HepG2 (cell line): ENCODE measurements around the gene YBX2. TPM values are rescaled to one million over a fixed set of nuclear protein-coding genes. Genes with fewer than 3 reads are reported as not detected.

Experiments used
- ESRRA ChIP-seq: sonication (generic); formaldehyde crosslinking; IDR thresholded peaks from 2 replicates; pipeline ENCODE4 v1.5.1; 2020; ENCODE audit warnings: mild to moderate bottlenecking, low read depth, missing genetic modification reagents
- GLI4 ChIP-seq: sonication (generic); formaldehyde crosslinking; IDR thresholded peaks from 2 replicates; pipeline ENCODE4 v1.5.1; 2020; ENCODE audit warnings: missing genetic modification reagents, mild to moderate bottlenecking, moderate library complexity, borderline replicate concordance
- HOXA5 ChIP-seq: sonication (generic); formaldehyde crosslinking; IDR thresholded peaks from 2 replicates; pipeline ENCODE4 v1.4.0; 2020; ENCODE audit warnings: missing genetic modification reagents
- HOXA9 ChIP-seq: sonication (generic); formaldehyde crosslinking; IDR thresholded peaks from 2 replicates; pipeline ENCODE4 v1.8.1; 2022; ENCODE audit warnings: missing genetic modification reagents, mild to moderate bottlenecking, moderate library complexity, borderline replicate concordance
- JDP2 ChIP-seq: sonication (generic); formaldehyde crosslinking; IDR thresholded peaks from 2 replicates; pipeline ENCODE4 v1.8.1; 2022; ENCODE audit warnings: missing genetic modification reagents, borderline replicate concordance
- MEF2D ChIP-seq: sonication (generic); formaldehyde crosslinking; IDR thresholded peaks from 2 replicates; pipeline ENCODE4 v1.5.1; 2020; ENCODE audit warnings: mild to moderate bottlenecking, missing genetic modification reagents
- SAFB2 ChIP-seq: sonication (generic); formaldehyde crosslinking; IDR thresholded peaks from 2 replicates; pipeline ENCODE4 v1.5.1; 2020; ENCODE audit warnings: missing genetic modification reagents, low read depth, mild to moderate bottlenecking, borderline replicate concordance
- ZBTB3 ChIP-seq: sonication (generic); formaldehyde crosslinking; IDR thresholded peaks from 2 replicates; pipeline ENCODE4 v1.4.0; 2020; ENCODE audit warnings: low read depth, mild to moderate bottlenecking, moderate library complexity, missing genetic modification reagents, borderline replicate concordance
- ZBTB8A ChIP-seq: sonication (generic); formaldehyde crosslinking; IDR thresholded peaks from 2 replicates; pipeline ENCODE4 v1.4.0; 2020; ENCODE audit warnings: mild to moderate bottlenecking, low read depth, missing genetic modification reagents, borderline replicate concordance
- ZFP1 ChIP-seq: IDR thresholded peaks from 2 replicates; pipeline ENCODE4 v1.6.1; 2016
- ZFP36L1 ChIP-seq: sonication (generic); formaldehyde crosslinking; IDR thresholded peaks from 2 replicates; pipeline ENCODE4 v1.8.0; 2022; ENCODE audit warnings: mild to moderate bottlenecking, missing genetic modification reagents, moderate library complexity
- ZNF17 ChIP-seq: sonication (generic); formaldehyde crosslinking; IDR thresholded peaks from 2 replicates; pipeline ENCODE4 v1.5.0; 2020; ENCODE audit warnings: mild to moderate bottlenecking, missing genetic modification reagents
- ZNF256 ChIP-seq: sonication (generic); formaldehyde crosslinking; conservative IDR thresholded peaks from 2 replicates; pipeline ENCODE4 v1.4.0; 2020; ENCODE audit warnings: missing genetic modification reagents
- ZNF343 ChIP-seq: sonication (generic); formaldehyde crosslinking; IDR thresholded peaks from 2 replicates; pipeline ENCODE4 v1.4.0; 2020; ENCODE audit warnings: mild to moderate bottlenecking, missing genetic modification reagents
- ZNF709 ChIP-seq: sonication (generic); formaldehyde crosslinking; IDR thresholded peaks from 2 replicates; pipeline ENCODE4 v1.5.0; 2020; ENCODE audit warnings: mild to moderate bottlenecking, missing genetic modification reagents
- ZNF766 ChIP-seq: sonication (generic); formaldehyde crosslinking; IDR thresholded peaks from 2 replicates; pipeline ENCODE4 v1.5.0; 2020; ENCODE audit warnings: missing genetic modification reagents, borderline replicate concordance
- ZNF781 ChIP-seq: sonication (generic); formaldehyde crosslinking; IDR thresholded peaks from 2 replicates; pipeline ENCODE4 v1.5.1; 2020; ENCODE audit warnings: borderline replicate concordance, mild to moderate bottlenecking, missing genetic modification reagents; ENCODE audit errors: not compliant biosample characterization
- ZZZ3 ChIP-seq: sonication (generic); formaldehyde crosslinking; IDR thresholded peaks from 2 replicates; pipeline ENCODE4 v1.4.0; 2020; ENCODE audit warnings: missing genetic modification reagents, mild to moderate bottlenecking, borderline replicate concordance
- polyA plus RNA-seq, 8 experiments: library from polyadenylated mRNA; depleted of rRNA in 3 of 8; stranded (reverse) in 7 of 8; unstranded in 1 of 8; fragments of >200 nt; fragmentation: Illumina TruSeq in 4 of 8; extraction: Trizol in 4 of 8; gene quantifications; 2 replicates each; pipeline versions ENCODE4 v1.2.1 to v1.2.3, GENCODE V29; 2011 to 2016; ENCODE audit warnings: low read depth in 4 of 8, missing spikeins in 1 of 8, mixed read lengths in 1 of 8; ENCODE audit not compliant: insufficient read depth in 1 of 8
- total RNA-seq, 5 experiments: library from RNA; depleted of rRNA; stranded (reverse); fragments of >200 nt; fragmentation: Illumina TruSeq; extraction: Trizol; gene quantifications; 2 replicates each; pipeline ENCODE4 v1.2.3, GENCODE V29; 2016; ENCODE audit warnings: low read depth in 1 of 5
- TF ChIP-seq, protein P1 (sequence below): sonication (generic); formaldehyde crosslinking; IDR thresholded peaks from 2 replicates; pipeline ENCODE4 v1.5.0; 2020; ENCODE audit warnings: missing genetic modification reagents, mild to moderate bottlenecking, borderline replicate concordance
- TF ChIP-seq, protein P2 (sequence below): sonication (generic); formaldehyde crosslinking; IDR thresholded peaks from 2 replicates; pipeline ENCODE4 v1.8.1; 2023; ENCODE audit warnings: mild to moderate bottlenecking, missing genetic modification reagents
- TF ChIP-seq, protein P3 (sequence below): sonication (generic); formaldehyde crosslinking; IDR thresholded peaks from 2 replicates; pipeline ENCODE4 v1.4.0; 2020; ENCODE audit warnings: mild to moderate bottlenecking, missing genetic modification reagents
- TF ChIP-seq, protein P4 (sequence below): sonication (generic); formaldehyde crosslinking; IDR thresholded peaks from 2 replicates; pipeline ENCODE4 v1.4.0; 2020; ENCODE audit warnings: missing genetic modification reagents

The YBX2 gene
- total and polyA plus RNA-seq, 2 of the 13 experiments (the other 11 are each of a cell fraction or from before 2014, with no cell fraction given), result 0.12 to 0.22 TPM

DNA sequence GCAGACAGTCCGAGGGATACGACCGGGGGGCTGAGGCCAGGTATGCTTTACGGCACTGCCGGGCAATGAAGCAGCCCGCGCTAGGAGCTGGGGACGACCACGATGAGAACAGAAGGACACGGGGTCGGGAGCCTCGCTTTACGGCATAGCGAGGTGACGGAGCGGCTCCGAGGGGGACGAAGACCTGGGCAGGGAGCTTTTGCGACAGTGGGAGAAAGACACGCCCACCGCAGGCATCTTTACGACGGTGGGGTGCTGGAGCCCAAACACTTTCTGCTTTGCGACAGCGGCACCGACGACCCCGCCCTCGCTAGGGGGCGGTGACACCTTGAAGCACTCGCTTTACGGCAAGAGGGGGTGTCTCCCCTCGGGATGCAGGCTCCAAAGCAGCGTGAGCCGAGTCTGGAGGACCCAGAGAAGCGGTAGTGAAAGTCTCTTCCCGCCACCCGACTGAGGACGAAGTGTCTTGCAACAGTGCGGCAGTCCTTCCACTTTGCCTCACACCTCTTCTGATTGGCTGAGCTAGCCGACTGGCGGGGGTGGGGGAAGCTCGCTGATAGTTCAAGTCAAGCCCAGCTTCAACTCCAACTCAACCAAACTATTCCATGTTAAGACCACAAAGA is 35.0 kb upstream of the YBX2 start (continued):
- TF ChIP-seq, protein P1, sequence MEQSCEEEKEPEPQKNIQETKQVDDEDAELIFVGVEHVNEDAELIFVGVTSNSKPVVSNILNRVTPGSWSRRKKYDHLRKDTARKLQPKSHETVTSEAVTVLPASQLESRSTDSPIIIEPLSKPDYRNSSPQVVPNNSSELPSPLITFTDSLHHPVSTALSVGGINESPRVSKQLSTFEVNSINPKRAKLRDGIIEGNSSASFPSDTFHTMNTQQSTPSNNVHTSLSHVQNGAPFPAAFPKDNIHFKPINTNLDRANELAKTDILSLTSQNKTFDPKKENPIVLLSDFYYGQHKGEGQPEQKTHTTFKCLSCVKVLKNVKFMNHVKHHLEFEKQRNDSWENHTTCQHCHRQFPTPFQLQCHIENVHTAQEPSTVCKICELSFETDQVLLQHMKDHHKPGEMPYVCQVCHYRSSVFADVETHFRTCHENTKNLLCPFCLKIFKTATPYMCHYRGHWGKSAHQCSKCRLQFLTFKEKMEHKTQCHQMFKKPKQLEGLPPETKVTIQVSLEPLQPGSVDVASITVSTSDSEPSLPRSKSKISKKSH, result no peak; the same call in 1 of the 2 replicates
- TF ChIP-seq HOXA5 (CRISPR knock-in tag), result peak; percentile 50; the same call in 1 of the 2 replicates
- TF ChIP-seq ESRRA (CRISPR knock-in tag), result peak; percentile 91
- TF ChIP-seq JDP2 (CRISPR knock-in tag), result no peak
- TF ChIP-seq, protein P2, sequence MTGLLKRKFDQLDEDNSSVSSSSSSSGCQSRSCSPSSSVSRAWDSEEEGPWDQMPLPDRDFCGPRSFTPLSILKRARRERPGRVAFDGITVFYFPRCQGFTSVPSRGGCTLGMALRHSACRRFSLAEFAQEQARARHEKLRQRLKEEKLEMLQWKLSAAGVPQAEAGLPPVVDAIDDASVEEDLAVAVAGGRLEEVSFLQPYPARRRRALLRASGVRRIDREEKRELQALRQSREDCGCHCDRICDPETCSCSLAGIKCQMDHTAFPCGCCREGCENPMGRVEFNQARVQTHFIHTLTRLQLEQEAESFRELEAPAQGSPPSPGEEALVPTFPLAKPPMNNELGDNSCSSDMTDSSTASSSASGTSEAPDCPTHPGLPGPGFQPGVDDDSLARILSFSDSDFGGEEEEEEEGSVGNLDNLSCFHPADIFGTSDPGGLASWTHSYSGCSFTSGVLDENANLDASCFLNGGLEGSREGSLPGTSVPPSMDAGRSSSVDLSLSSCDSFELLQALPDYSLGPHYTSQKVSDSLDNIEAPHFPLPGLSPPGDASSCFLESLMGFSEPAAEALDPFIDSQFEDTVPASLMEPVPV (CRISPR knock-in tag), result no peak
- TF ChIP-seq ZNF766 (CRISPR knock-in tag), result 0 out of 2 replicates have a peak, but pooled peaks have one; percentile 20
- peak; percentile 69; the same call in 1 of the 2 replicates for TF ChIP-seq SAFB2
- TF ChIP-seq MEF2D (CRISPR knock-in tag), result 0 out of 2 replicates have a peak, but pooled peaks have one; percentile 36
- TF ChIP-seq ZNF256 (CRISPR knock-in tag), result no peak
- peak; percentile 87; the same call in 1 of the 2 replicates for TF ChIP-seq ZZZ3 (CRISPR knock-in tag)
- no peak for TF ChIP-seq HOXA9 (CRISPR knock-in tag)
- TF ChIP-seq, protein P3, sequence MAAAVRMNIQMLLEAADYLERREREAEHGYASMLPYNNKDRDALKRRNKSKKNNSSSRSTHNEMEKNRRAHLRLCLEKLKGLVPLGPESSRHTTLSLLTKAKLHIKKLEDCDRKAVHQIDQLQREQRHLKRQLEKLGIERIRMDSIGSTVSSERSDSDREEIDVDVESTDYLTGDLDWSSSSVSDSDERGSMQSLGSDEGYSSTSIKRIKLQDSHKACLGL (CRISPR knock-in tag), result no peak
- no peak for TF ChIP-seq ZBTB8A (CRISPR knock-in tag)
- TF ChIP-seq ZFP36L1 (CRISPR knock-in tag), result no peak
- peak; percentile 46; the same call in 1 of the 2 replicates for TF ChIP-seq ZBTB3 (CRISPR knock-in tag)
- no peak for TF ChIP-seq ZNF17
- TF ChIP-seq, protein P4, sequence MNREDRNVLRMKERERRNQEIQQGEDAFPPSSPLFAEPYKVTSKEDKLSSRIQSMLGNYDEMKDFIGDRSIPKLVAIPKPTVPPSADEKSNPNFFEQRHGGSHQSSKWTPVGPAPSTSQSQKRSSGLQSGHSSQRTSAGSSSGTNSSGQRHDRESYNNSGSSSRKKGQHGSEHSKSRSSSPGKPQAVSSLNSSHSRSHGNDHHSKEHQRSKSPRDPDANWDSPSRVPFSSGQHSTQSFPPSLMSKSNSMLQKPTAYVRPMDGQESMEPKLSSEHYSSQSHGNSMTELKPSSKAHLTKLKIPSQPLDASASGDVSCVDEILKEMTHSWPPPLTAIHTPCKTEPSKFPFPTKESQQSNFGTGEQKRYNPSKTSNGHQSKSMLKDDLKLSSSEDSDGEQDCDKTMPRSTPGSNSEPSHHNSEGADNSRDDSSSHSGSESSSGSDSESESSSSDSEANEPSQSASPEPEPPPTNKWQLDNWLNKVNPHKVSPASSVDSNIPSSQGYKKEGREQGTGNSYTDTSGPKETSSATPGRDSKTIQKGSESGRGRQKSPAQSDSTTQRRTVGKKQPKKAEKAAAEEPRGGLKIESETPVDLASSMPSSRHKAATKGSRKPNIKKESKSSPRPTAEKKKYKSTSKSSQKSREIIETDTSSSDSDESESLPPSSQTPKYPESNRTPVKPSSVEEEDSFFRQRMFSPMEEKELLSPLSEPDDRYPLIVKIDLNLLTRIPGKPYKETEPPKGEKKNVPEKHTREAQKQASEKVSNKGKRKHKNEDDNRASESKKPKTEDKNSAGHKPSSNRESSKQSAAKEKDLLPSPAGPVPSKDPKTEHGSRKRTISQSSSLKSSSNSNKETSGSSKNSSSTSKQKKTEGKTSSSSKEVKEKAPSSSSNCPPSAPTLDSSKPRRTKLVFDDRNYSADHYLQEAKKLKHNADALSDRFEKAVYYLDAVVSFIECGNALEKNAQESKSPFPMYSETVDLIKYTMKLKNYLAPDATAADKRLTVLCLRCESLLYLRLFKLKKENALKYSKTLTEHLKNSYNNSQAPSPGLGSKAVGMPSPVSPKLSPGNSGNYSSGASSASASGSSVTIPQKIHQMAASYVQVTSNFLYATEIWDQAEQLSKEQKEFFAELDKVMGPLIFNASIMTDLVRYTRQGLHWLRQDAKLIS (CRISPR knock-in tag), result no peak
- no peak for TF ChIP-seq ZNF709
- TF ChIP-seq ZNF781 (CRISPR knock-in tag), result no peak
- peak; percentile 48; the same call in 1 of the 2 replicates for TF ChIP-seq ZFP1 (CRISPR knock-in tag)
- TF ChIP-seq GLI4 (CRISPR knock-in tag), result no peak
- 0 out of 2 replicates have a peak, but pooled peaks have one; percentile 83 for TF ChIP-seq ZNF343 (CRISPR knock-in tag)
